Erythroblast (primary cell): ENCODE results near the gene ZNF581.

ENCODE experiments used
- GATA1 ChIP-seq: IDR thresholded peaks from 2 replicates; pipeline ENCODE4 v1.6.1; 2011; ENCODE audit warnings: low read depth, mild to moderate bottlenecking, control low read depth, low read length, moderate library complexity
- POLR2A ChIP-seq: IDR thresholded peaks from 2 replicates; pipeline ENCODE4 v1.6.1; 2011; ENCODE audit warnings: mild to moderate bottlenecking, low read length

GRCh38 chr19:55611983-55612645, 31.3 kb upstream of the ZNF581 start:
- TF ChIP-seq POLR2A, result no peak
- TF ChIP-seq GATA1, result no peak
